ENCODE data around the gene TAB2. TPM values are rescaled to one million over a fixed set of nuclear protein-coding genes. Genes with fewer than 3 reads are reported as not detected.
A peak's percentile ranks its signal among the peaks of the same experiment; 100 is the strongest.

The TAB2 gene
- total RNA-seq, 1 donor from 2014 or later, result 12.9 TPM

- no peak for DNase-seq (ENCODE audit: low read depth in 2 of 2)
Observed at GRCh38 chr6:149409617-149410016, 92.1 kb downstream of the TAB2 start.

- DNase-seq (ENCODE audit: low read depth in 2 of 2), result no peak
Observed at GRCh38 chr6:149410557-149410956, 93.0 kb downstream of the TAB2 start.

GRCh38 chr6:149414009-149414408, 96.5 kb downstream of the TAB2 start:
- DNase-seq (ENCODE audit: low read depth in 2 of 2), result no peak

- DNase-seq (ENCODE audit: low read depth in 2 of 2), result no peak
Observed at GRCh38 chr6:149414821-149415220, 97.3 kb downstream of the TAB2 start.

GRCh38 chr6:149419696-149420404, 102.3 kb downstream of the TAB2 start:
- no peak for DNase-seq (ENCODE audit: low read depth in 2 of 2)

- no peak for DNase-seq (ENCODE audit: low read depth in 2 of 2)
Observed at GRCh38 chr6:149421132-149421531, 103.6 kb downstream of the TAB2 start.

GRCh38 chr6:149422581-149422980, 105.1 kb downstream of the TAB2 start:
- no peak for DNase-seq (ENCODE audit: low read depth in 2 of 2)

GRCh38 chr6:149423964-149424440, 106.5 kb downstream of the TAB2 start:
- DNase-seq (ENCODE audit: low read depth in 2 of 2), result no peak

GRCh38 chr6:149425224-149425623, 107.7 kb downstream of the TAB2 start:
- DNase-seq (ENCODE audit: low read depth in 2 of 2), result no peak

GRCh38 chr6:149425754-149426153, 108.2 kb downstream of the TAB2 start:
- DNase-seq (ENCODE audit: low read depth in 2 of 2), result no peak

GRCh38 chr6:149428606-149429005, 111.1 kb downstream of the TAB2 start:
- no peak for DNase-seq (ENCODE audit: low read depth in 2 of 2)

GRCh38 chr6:149429427-149430360, 112.2 kb downstream of the TAB2 start:
- DNase-seq (ENCODE audit: low read depth in 2 of 2), result no peak

- peak; percentile 77 to 87 for DNase-seq (ENCODE audit: low read depth in 2 of 2)
Observed at GRCh38 chr6:149431905-149432775, 114.6 kb downstream of the TAB2 start.

GRCh38 chr6:149433405-149433804, 115.9 kb downstream of the TAB2 start:
- DNase-seq (ENCODE audit: low read depth in 2 of 2), result no peak

- DNase-seq (ENCODE audit: low read depth in 2 of 2), result no peak
Observed at GRCh38 chr6:149433881-149434280, 116.4 kb downstream of the TAB2 start.

GRCh38 chr6:149435919-149436586, 118.5 kb downstream of the TAB2 start:
- DNase-seq (ENCODE audit: low read depth in 2 of 2), result no peak

GRCh38 chr6:149436647-149437046, 119.1 kb downstream of the TAB2 start:
- DNase-seq (ENCODE audit: low read depth in 2 of 2), result no peak

GRCh38 chr6:149437212-149437611, 119.7 kb downstream of the TAB2 start:
- no peak for DNase-seq (ENCODE audit: low read depth in 2 of 2)

GRCh38 chr6:149438855-149439254, 121.3 kb downstream of the TAB2 start:
- no peak for DNase-seq (ENCODE audit: low read depth in 2 of 2)

- DNase-seq (ENCODE audit: low read depth in 2 of 2), result no peak
Observed at GRCh38 chr6:149439626-149440025, 122.1 kb downstream of the TAB2 start.
